OCI-LY7 (cell line): Measurements from ENCODE around the gene MTMR10. TPM values are rescaled to one million over a fixed set of nuclear protein-coding genes. Genes with fewer than 3 reads are reported as not detected.

Experiments used
- BruUV-seq: library from RNA; stranded (reverse); fragments of 400-500 nt; replicated peaks from 2 replicates; lab custom pipeline; 2021; lab: Mats Ljungman, UMichigan
- CTCF ChIA-PET: fragments of 300-600 bp; sonication (Branson Sonifier 250); formaldehyde crosslinking; loops from one replicate; lab custom pipeline; 2022; ENCODE audit warnings: antibody characterized with exemption; ENCODE audit not compliant: unreplicated experiment; lab: Charles Lee
- POLR2A ChIA-PET: fragments of 300-600 bp; sonication (Branson Sonifier 250); formaldehyde crosslinking; loops from one replicate; lab custom pipeline; 2022; ENCODE audit warnings: antibody characterized with exemption; lab: Charles Lee
- DNase-seq: peaks from one replicate; pipeline ENCODE4 v3.0.0-alpha.2; 2015; ENCODE audit warnings: low spot score
- H2AFZ ChIP-seq: fragments of 200-600 bp; sonication (generic), shearing (Covaris generic); 2 replicates; pipeline ENCODE4 v1.6.1; 2014; ENCODE audit warnings: mild to moderate bottlenecking, antibody characterized with exemption, low read length, moderate library complexity
- H3K27ac ChIP-seq: fragments of 200-600 bp; sonication (generic); 2 replicates; pipeline ENCODE4 v1.5.1; 2014; ENCODE audit warnings: mixed run types, low read depth, mild to moderate bottlenecking, moderate library complexity, low read length, inconsistent platforms; ENCODE audit not compliant: poor library complexity, severe bottlenecking
- H3K36me3 ChIP-seq: fragments of 200-600 bp; sonication (generic); 2 replicates; pipeline ENCODE4 v1.6.1; 2014; ENCODE audit warnings: mild to moderate bottlenecking, antibody characterized with exemption, low read length, moderate library complexity, mixed read lengths; ENCODE audit not compliant: insufficient read depth
- H3K4me1 ChIP-seq: fragments of 200-600 bp; sonication (generic); 2 replicates; pipeline ENCODE4 v1.5.1; 2014; ENCODE audit warnings: mild to moderate bottlenecking, low read length; ENCODE audit not compliant: insufficient read depth, poor library complexity, severe bottlenecking
- H3K4me2 ChIP-seq: fragments of 200-600 bp; sonication (generic); 2 replicates; pipeline ENCODE4 v1.6.1; 2014; ENCODE audit warnings: mild to moderate bottlenecking, low read length
- H3K4me3 ChIP-seq: fragments of 200-600 bp; sonication (generic); 2 replicates; pipeline ENCODE4 v1.5.1; 2014; ENCODE audit warnings: mild to moderate bottlenecking, low read depth, low read length; ENCODE audit not compliant: poor library complexity, severe bottlenecking
- H3K79me2 ChIP-seq: fragments of 200-600 bp; sonication (generic); 2 replicates; pipeline ENCODE4 v1.6.1; 2016; ENCODE audit warnings: low read depth, mild to moderate bottlenecking, low read length, moderate library complexity, mixed read lengths; ENCODE audit not compliant: insufficient read depth
- H3K9me2 ChIP-seq: fragments of 200-600 bp; sonication (generic); 2 replicates; pipeline ENCODE4 v1.6.1; 2016; ENCODE audit warnings: mild to moderate bottlenecking, low read length, mixed read lengths; ENCODE audit not compliant: insufficient read depth
- H3K9me3 ChIP-seq: fragments of 200-600 bp; sonication (generic); 2 replicates; pipeline ENCODE4 v1.6.1; 2014; ENCODE audit warnings: mild to moderate bottlenecking, mixed run types, low read length, mixed read lengths
- H4K20me1 ChIP-seq: fragments of 200-600 bp; sonication (generic); 2 replicates; pipeline ENCODE4 v1.6.1; 2014; ENCODE audit warnings: mild to moderate bottlenecking, antibody characterized with exemption, low read length, moderate library complexity, mixed read lengths; ENCODE audit not compliant: insufficient read depth
- EZH2phosphoT487 ChIP-seq: fragments of 200-600 bp; sonication (generic); IDR thresholded peaks from 2 replicates; pipeline ENCODE4 v1.6.1; 2018; ENCODE audit warnings: low read depth, borderline replicate concordance, mild to moderate bottlenecking, mixed run types, antibody characterized with exemption, low read length, moderate library complexity, mixed read lengths
- intact Hi-C: fragments of 100-400 bp; cut with micrococcal nuclease; formaldehyde crosslinking; loops from one replicate; pipeline ENCODE4 v1.10.0; 2022; ENCODE audit not compliant: unreplicated experiment
- total RNA-seq, 2 experiments: library from RNA; depleted of rRNA in 1 of 2; stranded (reverse); fragments of >200 nt in 1 of 2; shearing (Covaris generic) in 1 of 2; gene quantifications; 2 replicates each; pipeline ENCODE4 v1.2.3, GENCODE V29; 2014 to 2022
- TF ChIP-seq, protein P1 (sequence below): fragments of 200-600 bp; sonication (generic); conservative IDR thresholded peaks from 2 replicates; pipeline ENCODE4 v1.5.1; 2014; ENCODE audit warnings: mild to moderate bottlenecking, antibody characterized with exemption, low read length, moderate library complexity, mixed read lengths

MTMR10 gene
- total RNA-seq, 2 experiments from 2014 or later, result 10.5 to 15.4 TPM

DNA sequence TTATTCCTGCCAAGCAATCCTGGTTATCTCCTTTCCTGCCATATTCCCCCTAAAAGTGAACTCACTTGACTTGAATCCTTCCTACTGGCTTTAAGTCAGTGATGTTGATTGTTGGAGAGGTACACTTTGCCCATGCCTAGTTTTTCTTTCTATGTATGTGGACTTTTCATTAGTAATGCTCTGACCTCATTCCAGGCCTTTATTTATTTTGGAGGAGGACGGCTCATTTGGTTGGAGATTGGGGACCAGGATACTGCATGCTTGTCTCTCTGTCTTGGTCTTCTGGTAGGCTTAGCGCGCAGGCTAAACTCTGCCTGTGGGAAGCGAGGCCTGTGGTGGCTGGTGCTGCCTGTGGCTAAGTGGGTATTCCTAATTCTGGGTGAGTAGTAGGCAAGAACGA, 29.1 kb upstream of the MTMR10 start:
- Histone ChIP-seq H2AFZ (no peak overlapping the region), H3K27ac (no peak overlapping the region), H3K36me3 (no peaks in the 10 kb centered on the region), H3K4me1 (no peaks in the 10 kb centered on the region), H4K20me1 (no peaks in the 10 kb centered on the region), H3K4me3 (no peak overlapping the region), H3K4me2 (no peak overlapping the region), H3K79me2 (no peaks in the 10 kb centered on the region), H3K9me3 (no peaks in the 10 kb centered on the region), H3K9me2 (no peaks in the 10 kb centered on the region)
- intact Hi-C loops, result no loop called here
- BruUV-seq, result no TSS peak
- DNase-seq, result no peak
- TF ChIP-seq EZH2phosphoT487, result no peak
- TF ChIP-seq, protein P1, sequence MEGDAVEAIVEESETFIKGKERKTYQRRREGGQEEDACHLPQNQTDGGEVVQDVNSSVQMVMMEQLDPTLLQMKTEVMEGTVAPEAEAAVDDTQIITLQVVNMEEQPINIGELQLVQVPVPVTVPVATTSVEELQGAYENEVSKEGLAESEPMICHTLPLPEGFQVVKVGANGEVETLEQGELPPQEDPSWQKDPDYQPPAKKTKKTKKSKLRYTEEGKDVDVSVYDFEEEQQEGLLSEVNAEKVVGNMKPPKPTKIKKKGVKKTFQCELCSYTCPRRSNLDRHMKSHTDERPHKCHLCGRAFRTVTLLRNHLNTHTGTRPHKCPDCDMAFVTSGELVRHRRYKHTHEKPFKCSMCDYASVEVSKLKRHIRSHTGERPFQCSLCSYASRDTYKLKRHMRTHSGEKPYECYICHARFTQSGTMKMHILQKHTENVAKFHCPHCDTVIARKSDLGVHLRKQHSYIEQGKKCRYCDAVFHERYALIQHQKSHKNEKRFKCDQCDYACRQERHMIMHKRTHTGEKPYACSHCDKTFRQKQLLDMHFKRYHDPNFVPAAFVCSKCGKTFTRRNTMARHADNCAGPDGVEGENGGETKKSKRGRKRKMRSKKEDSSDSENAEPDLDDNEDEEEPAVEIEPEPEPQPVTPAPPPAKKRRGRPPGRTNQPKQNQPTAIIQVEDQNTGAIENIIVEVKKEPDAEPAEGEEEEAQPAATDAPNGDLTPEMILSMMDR, result no peak
- ChIA-PET POLR2A (no interaction called here), CTCF (no interaction called here)

DNA sequence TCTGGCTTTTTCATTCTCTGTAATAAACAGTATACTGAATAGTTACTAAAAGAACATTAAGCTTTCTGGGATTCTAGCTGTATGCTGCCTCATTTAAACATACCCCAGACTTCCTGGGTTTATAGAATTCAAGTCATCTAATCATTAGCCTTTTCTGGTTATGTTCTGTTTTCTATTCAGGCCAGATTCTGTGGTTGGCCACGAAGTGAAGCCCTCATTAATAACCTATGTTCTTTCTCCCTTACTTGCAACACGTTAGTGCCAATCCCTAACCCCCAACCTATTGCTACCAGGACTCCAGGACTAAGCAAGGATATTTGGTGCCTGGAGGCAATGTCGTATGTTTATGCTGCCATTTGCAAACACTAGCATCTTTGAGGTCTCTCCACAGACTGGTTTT, 28.6 kb upstream of the MTMR10 start:
- H3K36me3 ChIP-seq, result no peaks in the 10 kb centered on the region
- no peak overlapping the region for H2AFZ ChIP-seq
- POLR2A ChIA-PET, result no interaction called here
- intact Hi-C loops, result no loop called here
- BruUV-seq, result no TSS peak
- CTCF ChIA-PET, result no interaction called here
- H3K4me1 ChIP-seq, result no peaks in the 10 kb centered on the region
- TF ChIP-seq, protein P1, result no peak
- TF ChIP-seq EZH2phosphoT487, result no peak
- H3K9me3 ChIP-seq, result no peaks in the 10 kb centered on the region
- no peak overlapping the region for H3K4me2 ChIP-seq
- no peaks in the 10 kb centered on the region for H4K20me1 ChIP-seq
- no peak for DNase-seq
- H3K79me2 ChIP-seq, result no peaks in the 10 kb centered on the region
- no peak overlapping the region for H3K4me3 ChIP-seq
- no peaks in the 10 kb centered on the region for H3K9me2 ChIP-seq
- H3K27ac ChIP-seq, result no peak overlapping the region

DNA sequence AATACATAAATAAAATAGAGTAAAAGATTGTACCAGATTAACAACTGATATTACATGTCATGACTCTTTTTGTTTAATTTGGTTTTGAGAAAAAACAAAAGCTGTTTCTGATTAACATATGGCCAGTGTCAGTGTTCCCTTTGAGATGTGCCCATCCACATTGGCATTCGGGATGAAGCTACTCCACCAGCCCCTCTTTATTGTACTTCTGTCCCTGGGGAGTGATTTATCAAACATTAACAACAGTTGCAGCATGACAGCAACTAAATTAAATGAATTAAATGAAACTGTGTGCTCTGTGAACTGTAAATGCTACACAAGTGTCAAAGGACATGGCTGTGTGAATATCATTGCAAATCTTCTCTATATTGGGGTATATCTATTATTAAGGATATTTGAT, 25.9 kb upstream of the MTMR10 start:
- intact Hi-C loops, result no loop called here
- ChIA-PET CTCF (no interaction called here), POLR2A (interaction anchor here (0.7 to 1.2 kb wide), 2 partner anchors 12 to 589 kb away, joined by 3 to 6 read pairs; no protein-coding TSS in a partner anchor)
- Histone ChIP-seq H3K27ac (no peak overlapping the region), H3K4me2 (no peak overlapping the region), H4K20me1 (no peaks in the 10 kb centered on the region), H3K4me3 (no peak overlapping the region), H3K9me2 (no peaks in the 10 kb centered on the region), H3K4me1 (peaks cover 17% of the 10 kb centered on the region), H3K36me3 (no peaks in the 10 kb centered on the region; the same call in 1 of the 2 replicates), H3K9me3 (peaks cover 7% of the 10 kb centered on the region; the same call in 1 of the 2 replicates), H3K79me2 (no peaks in the 10 kb centered on the region), H2AFZ (no peak overlapping the region)
- DNase-seq, result no peak
- TF ChIP-seq, protein P1, result no peak
- TF ChIP-seq EZH2phosphoT487, result no peak
- no TSS peak for BruUV-seq
